Measurements from ENCODE around the gene CYP2A7.

DNA sequence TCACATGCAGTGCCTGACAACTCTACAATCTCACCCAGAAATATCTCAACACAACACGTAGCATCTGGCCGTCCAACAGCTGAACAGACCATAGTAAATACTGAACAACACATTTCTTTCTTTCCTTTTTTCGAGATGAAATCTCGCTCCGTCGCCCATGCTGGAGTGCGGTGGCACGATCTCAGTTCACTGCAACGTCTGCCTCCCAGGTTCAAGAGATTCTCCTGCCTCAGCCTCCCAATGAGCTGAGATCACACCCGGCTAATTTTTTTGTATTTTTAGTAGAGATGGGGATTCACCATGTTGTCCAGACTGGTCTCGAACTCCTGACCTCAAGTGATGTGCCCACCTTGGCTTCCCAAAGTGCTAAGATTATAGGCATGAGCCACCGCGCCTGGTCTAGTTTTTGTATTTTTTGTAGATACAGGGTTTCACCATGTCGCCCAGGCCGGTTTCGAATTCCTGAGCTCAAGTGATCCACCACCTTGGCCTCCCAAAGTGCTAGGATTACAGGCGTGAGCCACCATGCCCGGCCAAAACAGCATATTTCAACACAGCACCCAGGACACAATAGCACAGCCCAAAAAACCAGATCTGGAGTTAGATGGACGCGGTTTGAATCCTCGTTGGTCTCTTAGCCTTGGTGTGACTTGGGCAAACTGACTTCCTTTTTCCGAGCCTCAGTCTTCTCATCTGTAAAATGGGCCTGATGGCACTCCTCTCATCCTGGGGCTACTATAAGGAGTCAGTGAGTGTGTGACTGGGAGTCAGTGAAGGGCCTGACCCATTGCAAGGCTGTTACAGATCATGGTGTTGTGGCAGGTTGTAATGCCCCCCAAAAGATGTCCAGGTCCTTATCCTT is 54.4 kb downstream of the CYP2A7 start:
- TF ChIP-seq, protein P1, sequence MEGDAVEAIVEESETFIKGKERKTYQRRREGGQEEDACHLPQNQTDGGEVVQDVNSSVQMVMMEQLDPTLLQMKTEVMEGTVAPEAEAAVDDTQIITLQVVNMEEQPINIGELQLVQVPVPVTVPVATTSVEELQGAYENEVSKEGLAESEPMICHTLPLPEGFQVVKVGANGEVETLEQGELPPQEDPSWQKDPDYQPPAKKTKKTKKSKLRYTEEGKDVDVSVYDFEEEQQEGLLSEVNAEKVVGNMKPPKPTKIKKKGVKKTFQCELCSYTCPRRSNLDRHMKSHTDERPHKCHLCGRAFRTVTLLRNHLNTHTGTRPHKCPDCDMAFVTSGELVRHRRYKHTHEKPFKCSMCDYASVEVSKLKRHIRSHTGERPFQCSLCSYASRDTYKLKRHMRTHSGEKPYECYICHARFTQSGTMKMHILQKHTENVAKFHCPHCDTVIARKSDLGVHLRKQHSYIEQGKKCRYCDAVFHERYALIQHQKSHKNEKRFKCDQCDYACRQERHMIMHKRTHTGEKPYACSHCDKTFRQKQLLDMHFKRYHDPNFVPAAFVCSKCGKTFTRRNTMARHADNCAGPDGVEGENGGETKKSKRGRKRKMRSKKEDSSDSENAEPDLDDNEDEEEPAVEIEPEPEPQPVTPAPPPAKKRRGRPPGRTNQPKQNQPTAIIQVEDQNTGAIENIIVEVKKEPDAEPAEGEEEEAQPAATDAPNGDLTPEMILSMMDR (conservative IDR thresholded peaks at IDR 0.05): no peak
- TF ChIP-seq ZFX (IDR thresholded peaks at IDR 0.05): no peak
